ENCODE results near the gene CLDND2.
A peak's percentile ranks its signal among the peaks of the same experiment; 100 is the strongest.

CLDND2 gene

DNA sequence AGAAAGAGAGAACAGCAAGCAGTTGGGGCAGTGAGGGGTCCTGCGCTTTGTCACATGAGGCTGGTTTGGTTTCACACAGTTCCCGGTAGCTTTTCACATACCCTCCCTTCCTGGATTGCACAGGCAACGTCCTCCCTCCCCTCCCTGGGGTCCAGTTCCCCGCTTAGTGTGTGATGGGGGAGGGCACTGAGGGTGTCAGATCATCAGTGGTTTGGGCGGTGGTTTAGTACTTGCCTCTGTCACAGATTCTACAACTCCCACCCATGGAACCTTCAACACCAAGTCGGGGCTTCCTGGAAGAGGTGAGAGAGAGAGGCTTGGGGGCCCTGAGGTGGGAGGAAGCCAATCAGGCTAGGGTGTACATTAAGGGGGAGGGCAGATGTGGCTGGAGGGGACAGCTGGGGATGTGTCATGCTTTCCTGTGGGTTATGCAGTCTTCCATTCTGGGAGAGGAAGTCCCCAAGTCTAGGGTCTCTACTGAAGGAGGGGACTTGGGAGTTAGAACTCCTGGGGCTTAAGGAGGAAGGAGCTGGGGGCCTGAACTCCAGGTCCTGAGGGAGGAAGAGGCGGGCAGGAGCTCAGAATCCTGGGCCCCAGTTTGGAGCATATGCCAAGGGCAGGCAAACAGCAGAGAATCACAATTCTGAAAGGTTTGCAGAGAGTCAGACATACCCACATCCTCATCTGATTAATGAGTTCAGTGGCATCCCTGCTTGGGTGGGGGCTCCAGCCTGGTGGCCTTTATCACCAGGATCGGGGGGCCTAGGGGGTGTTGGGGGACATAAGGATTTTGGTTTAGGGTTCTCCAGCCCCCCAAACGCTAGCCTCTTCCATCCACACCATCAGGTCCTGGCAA is 4.1 kb upstream of the CLDND2 start, which contains the start of gene NKG7:
NKG7 (minus strand) TSS at position 6 of the 856 bp plus-strand sequence. CDS start 119 bp downstream, outside the sequence.
- Histone ChIP-seq H3K4me1 (ENCODE audit: control insufficient read depth, insufficient read depth, low read length) (no peaks in the 10 kb centered on the region), H3K9ac (ENCODE audit: low read length) (no peak within 1 kb of the TSS), H3K36me3 (ENCODE audit: control insufficient read depth, insufficient read depth, low read length) (no peaks in the 10 kb centered on the region), H3K27ac (ENCODE audit: low read depth, low read length) (no peak within 1 kb of the TSS), H3K27me3 (ENCODE audit: control insufficient read depth, insufficient read depth, low read length) (no peaks in the 10 kb centered on the region), H3K4me3 (ENCODE audit: low read length) (peak within 1 kb of the TSS; percentile 2)

DNA sequence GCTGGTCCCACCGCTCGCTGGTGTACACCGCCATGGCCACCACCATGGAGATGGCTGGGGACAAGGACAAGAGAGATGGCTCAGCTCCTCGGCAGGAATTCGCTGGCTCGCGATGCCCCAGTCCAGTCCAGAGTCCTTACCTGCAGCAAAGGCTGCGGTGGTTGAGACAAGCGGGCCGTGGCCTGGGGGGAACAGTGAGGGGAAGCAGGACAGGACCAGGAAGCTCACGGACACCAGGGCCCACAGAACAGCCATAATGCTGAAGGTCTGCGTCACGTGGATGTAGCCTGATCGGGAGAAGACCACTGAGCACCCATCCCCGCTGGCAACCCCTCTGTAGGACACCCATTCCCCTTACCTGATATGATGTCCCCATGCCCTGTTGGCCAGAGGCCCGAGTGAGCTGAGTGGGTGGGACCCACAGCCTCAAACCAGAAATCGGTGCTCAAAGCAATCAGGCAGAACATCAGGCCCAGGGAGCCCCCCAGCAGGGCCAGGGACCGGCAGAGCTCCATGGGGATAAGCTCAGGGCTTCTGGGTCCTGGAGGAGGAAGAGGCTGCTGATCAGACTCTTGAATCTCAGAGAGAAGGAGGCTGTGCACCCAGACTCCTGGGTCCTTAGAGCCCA is 3.3 kb upstream of the CLDND2 start:
- no peaks in the 10 kb centered on the region for H3K36me3 ChIP-seq (ENCODE audit: control insufficient read depth, insufficient read depth, low read length)
- H3K27ac ChIP-seq (ENCODE audit: low read depth, low read length): no peak overlapping the region
- H3K4me1 ChIP-seq (ENCODE audit: control insufficient read depth, insufficient read depth, low read length): no peaks in the 10 kb centered on the region
- no peaks in the 10 kb centered on the region for H3K27me3 ChIP-seq (ENCODE audit: control insufficient read depth, insufficient read depth, low read length)
- peak overlapping the region; percentile 2 for H3K4me3 ChIP-seq (ENCODE audit: low read length)
- H3K9ac ChIP-seq (ENCODE audit: low read length): no peak overlapping the region

DNA sequence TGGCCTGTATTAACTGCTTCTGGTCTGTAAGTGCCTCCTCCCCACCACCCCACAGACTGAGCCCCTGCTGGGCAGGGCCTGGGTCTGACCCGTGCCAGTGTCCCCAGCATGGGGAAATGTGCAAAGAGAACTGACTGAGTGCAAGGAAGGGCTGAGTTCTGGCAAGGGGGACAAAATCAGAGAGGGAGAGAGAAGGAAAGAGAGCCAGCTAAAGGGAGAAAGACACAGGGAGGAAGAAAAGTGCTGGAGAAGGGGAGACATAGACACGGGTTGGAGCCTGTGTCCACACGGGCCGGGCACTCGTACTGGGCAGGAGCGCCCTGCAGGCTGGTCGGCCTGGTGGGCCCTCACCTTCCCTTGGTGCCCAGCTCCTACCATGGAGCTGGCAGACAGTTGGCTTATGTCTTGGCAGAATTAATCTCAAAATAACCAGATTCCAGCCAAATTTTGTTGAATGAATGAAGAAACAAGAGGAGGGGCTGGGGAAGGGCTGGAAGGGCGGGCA is 2.4 kb upstream of the CLDND2 start:
- Histone ChIP-seq H3K27ac (ENCODE audit: low read depth, low read length) (no peak overlapping the region), H3K4me3 (ENCODE audit: low read length) (no peak overlapping the region), H3K36me3 (ENCODE audit: control insufficient read depth, insufficient read depth, low read length) (no peaks in the 10 kb centered on the region), H3K27me3 (ENCODE audit: control insufficient read depth, insufficient read depth, low read length) (no peaks in the 10 kb centered on the region), H3K4me1 (ENCODE audit: control insufficient read depth, insufficient read depth, low read length) (peaks cover 3% of the 10 kb centered on the region), H3K9ac (ENCODE audit: low read length) (no peak overlapping the region)

DNA sequence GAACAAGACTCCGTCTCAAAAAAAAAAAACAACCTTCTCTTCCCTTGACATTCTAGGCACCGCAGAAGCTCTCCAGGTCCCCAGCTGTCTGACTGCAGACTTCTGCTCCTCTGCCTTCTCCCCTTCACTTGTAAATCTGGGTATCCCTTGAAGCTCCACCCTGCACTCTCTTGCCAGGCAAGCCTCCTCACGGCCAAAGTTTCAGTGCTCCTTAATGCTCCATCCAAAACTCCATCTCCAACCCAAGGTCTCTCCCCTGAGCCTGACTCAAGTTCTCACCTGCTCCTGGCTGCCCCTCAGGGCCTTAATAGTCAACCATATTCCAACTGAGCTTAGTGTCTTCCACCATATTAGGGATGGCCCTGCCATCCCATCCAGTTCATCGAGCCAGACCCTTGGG is 1.4 kb upstream of the CLDND2 start:
- Histone ChIP-seq H3K9ac (ENCODE audit: low read length) (no peak overlapping the region), H3K4me3 (ENCODE audit: low read length) (no peak overlapping the region), H3K36me3 (ENCODE audit: control insufficient read depth, insufficient read depth, low read length) (no peaks in the 10 kb centered on the region), H3K4me1 (ENCODE audit: control insufficient read depth, insufficient read depth, low read length) (peaks cover 8% of the 10 kb centered on the region), H3K27ac (ENCODE audit: low read depth, low read length) (no peak overlapping the region), H3K27me3 (ENCODE audit: control insufficient read depth, insufficient read depth, low read length) (no peaks in the 10 kb centered on the region)

DNA sequence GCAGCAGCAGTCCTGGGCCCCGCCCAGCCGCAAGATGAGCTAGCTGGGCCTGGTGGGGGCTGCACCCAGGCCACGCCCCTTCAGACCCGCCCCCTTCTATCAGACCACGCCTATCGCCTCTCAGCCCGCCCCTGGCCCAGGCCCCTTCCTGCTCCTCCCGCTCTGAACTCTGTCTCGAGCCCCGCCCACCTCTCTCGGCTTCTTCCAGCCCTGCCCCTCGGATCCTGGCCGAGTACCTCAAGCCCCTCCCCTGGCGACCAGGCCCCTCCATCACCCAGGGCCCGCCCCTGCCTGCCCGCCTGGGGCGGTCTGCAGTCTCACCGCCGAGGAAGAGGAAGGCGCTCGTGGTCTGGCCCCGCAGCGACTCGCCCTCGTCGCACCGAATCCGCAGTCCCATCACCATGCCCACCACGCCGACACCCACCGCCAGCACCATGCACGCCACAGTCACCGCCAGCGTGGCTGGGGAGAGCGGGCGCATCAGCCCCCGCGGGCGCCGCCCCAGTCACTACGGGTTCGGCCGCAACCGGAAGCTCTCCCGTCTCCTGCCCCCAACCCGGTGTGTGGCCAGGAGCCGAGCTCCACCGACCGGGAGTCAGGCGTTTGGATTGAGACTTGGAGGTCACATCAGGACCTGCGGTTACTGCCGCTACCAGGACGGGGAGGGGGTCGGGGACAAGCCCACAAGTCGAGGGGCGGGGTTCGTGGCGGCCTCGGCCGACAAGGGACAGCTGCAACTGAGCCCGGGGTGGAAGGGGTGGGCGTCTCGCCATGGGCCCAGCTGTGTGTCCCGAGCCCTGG is 1.0 kb downstream of the CLDND2 start:
- Histone ChIP-seq H3K9ac (ENCODE audit: low read length) (peak overlapping the region; percentile 96), H3K4me1 (ENCODE audit: control insufficient read depth, insufficient read depth, low read length) (peaks cover 13% of the 10 kb centered on the region), H3K4me3 (ENCODE audit: low read length) (peak overlapping the region; percentile 98), H3K36me3 (ENCODE audit: control insufficient read depth, insufficient read depth, low read length) (no peaks in the 10 kb centered on the region), H3K27ac (ENCODE audit: low read depth, low read length) (peak overlapping the region; percentile 99), H3K27me3 (ENCODE audit: control insufficient read depth, insufficient read depth, low read length) (no peaks in the 10 kb centered on the region)

DNA sequence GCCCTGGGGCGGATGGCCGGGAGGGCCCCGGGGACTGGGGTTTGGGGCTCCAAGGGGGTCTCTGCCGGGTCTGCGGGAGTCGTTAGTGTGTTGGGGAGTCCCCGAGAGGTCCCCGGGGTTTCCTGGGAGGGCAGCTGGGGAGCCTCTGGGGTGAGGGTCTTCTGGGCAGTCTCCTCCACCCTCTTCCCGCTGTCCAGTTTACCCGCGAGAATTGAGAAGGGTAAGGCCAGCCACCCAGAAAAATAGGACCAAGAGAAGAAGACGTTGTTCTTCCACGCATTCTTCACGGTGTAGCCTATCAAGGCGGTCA is 1.6 kb downstream of the CLDND2 start:
- Histone ChIP-seq H3K4me1 (ENCODE audit: control insufficient read depth, insufficient read depth, low read length) (peaks cover 13% of the 10 kb centered on the region), H3K9ac (ENCODE audit: low read length) (peak overlapping the region; percentile 96), H3K27ac (ENCODE audit: low read depth, low read length) (peak overlapping the region; percentile 99), H3K27me3 (ENCODE audit: control insufficient read depth, insufficient read depth, low read length) (no peaks in the 10 kb centered on the region), H3K4me3 (ENCODE audit: low read length) (peak overlapping the region; percentile 98), H3K36me3 (ENCODE audit: control insufficient read depth, insufficient read depth, low read length) (no peaks in the 10 kb centered on the region)

DNA sequence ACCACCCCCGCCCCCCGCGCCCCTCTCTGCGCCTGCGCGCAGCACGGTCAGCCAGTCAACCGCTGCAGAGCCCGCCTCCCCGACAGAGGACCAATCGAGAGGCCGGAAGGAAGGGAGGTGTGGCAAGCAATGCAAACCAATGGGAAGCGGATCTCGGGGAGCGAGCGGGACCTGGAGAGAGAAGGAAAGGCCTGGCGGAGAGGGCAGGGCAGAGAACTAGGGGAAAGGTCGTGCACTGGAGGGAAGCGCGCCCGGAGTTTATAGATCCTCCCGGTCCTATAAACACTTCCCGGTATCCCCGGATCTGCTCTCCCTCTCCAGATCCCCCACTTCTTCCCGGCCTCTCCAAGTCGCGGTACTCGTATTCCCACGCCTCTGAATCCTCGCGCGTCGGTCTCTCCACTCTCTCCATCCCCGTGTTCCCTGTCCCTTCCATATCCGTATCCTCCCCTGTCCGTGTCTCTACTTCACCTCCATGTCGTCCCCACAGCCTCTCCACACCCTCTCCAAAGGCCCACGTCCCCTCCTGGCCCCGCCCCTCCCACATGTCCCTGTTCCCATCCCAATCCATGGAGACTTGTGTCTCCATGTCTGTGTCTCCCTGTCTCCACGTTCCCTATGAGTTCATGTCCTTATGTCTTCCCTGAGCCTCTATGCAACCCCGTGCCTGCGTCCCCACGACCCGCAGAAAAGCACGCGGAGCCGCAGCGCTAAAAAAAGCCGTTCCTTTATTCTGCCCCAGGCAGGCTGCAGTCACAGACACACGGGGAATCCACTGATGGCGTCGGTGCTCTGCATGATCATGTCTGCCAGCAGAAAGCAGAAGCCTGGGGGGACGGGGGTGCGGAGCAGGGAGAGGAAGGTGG is 2.2 kb downstream of the CLDND2 start:
- Histone ChIP-seq H3K36me3 (ENCODE audit: control insufficient read depth, insufficient read depth, low read length) (no peaks in the 10 kb centered on the region), H3K4me1 (ENCODE audit: control insufficient read depth, insufficient read depth, low read length) (peaks cover 13% of the 10 kb centered on the region), H3K4me3 (ENCODE audit: low read length) (peak overlapping the region; percentile 98), H3K9ac (ENCODE audit: low read length) (peak overlapping the region; percentile 96), H3K27ac (ENCODE audit: low read depth, low read length) (peak overlapping the region; percentile 99), H3K27me3 (ENCODE audit: control insufficient read depth, insufficient read depth, low read length) (no peaks in the 10 kb centered on the region)

DNA sequence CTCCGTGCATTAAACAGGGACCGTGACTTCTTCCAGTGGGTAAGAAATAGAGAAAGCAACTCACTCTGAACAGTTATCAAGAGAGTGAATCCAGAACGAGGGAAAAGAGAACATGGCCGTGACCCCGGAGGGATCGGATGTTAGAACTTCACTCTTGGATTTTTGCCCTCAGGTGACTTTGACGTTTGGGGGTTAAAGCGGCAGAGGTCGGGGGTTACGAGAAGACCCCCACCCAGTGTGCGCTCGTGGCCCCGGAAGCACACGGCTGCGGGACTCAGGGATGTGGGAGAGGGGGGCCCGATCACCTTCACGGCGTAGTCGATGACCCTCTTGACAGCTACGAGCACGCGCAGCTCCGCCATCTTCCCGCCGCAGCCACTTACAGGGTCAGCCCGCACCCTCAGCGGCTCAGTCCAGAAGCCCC is 2.8 kb downstream of the CLDND2 start, which contains the start of gene ETFB:
ETFB (minus strand) TSS at position 424 of the 424 bp plus-strand sequence; CDS start at position 362, 62 bp downstream.
- Histone ChIP-seq H3K27ac (ENCODE audit: low read depth, low read length) (peak within 1 kb of the TSS; percentile 99), H3K4me3 (ENCODE audit: low read length) (peak within 1 kb of the TSS; percentile 98), H3K4me1 (ENCODE audit: control insufficient read depth, insufficient read depth, low read length) (peaks cover 13% of the 10 kb centered on the region), H3K27me3 (ENCODE audit: control insufficient read depth, insufficient read depth, low read length) (no peaks in the 10 kb centered on the region), H3K36me3 (ENCODE audit: control insufficient read depth, insufficient read depth, low read length) (no peaks in the 10 kb centered on the region), H3K9ac (ENCODE audit: low read length) (peak within 1 kb of the TSS; percentile 96)

DNA sequence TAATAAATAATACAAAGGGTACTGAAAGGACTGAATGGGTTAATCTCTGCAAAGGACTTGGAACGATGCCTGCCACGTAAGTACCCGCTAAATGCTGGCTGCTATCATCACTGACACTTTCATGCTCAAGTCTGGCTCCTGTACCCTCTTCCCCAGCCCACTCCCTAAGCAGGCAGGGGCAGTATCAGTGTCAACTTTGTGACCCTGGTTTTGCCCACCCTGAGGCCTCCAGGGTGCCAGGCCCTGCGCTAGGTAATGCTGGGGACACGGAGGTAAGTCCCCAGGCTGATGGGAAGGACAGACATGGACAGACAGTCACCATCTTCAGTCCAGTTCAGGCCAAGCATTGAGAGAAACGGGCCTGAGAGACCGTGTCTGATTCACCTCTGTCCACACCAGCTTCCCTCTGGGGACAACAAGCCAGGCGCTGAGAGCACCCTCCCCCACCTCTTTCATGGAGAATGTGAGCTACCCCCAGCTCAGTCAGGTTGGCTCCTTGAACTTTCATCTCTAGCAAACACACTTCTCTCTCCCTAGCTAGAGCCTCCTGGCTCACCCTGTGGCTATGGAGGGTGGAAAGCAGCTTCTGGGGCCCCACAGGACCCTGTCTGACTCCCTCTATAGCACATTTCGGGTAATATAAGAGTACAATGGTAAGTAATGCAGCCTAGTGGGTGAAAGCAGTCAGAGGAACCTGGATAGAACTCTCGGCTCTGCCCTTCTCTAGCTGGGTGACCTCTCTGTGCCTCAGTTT is 3.4 kb downstream of the CLDND2 start:
- H3K27ac ChIP-seq (ENCODE audit: low read depth, low read length): peak overlapping the region; percentile 96

DNA sequence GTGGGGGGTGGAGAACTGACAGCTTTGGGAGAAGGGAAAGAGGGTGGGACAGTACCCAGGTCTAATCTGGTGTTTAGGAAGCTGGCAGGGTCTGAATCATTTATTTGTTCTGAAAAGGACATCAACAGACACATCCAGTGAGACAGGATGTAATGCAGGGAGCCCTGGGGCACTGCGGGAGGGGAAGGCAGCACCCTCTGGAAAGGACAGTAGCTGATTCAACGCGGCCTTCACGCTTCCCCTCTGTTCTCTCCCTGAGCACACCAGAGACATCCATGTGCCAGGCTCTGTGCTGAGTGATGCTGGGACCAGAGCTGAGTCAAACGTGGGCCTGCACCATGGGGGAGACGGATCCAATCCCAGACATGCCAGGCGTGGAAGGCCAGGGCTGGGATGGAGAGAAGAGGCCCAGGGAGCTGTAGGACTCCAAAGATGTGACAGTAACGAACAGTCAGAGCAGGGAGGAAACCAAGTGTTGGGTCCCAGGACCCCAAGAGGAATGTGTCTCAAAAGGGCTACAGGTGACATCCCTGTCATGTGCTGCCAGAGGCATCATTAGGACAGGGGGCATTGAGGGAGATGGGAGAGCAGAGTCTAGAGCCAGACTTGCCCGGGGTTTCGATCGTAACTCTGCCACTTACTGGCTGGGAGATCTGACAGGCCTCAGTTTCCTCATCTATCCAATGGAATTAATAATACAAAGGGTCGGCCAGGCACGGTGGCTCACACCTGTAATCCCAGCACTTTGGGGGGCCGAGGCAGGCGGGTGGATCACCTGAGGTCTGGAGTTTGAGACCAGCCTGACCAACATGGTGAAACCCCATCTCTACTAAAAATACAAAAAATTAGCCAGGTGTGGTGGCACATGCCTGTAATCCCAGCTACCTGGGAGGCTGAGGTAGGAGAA is 4.3 kb downstream of the CLDND2 start:
- H3K27ac ChIP-seq (ENCODE audit: low read depth, low read length): no peak overlapping the region
- H3K27me3 ChIP-seq (ENCODE audit: control insufficient read depth, insufficient read depth, low read length): no peaks in the 10 kb centered on the region
- H3K4me3 ChIP-seq (ENCODE audit: low read length): no peak overlapping the region
- H3K36me3 ChIP-seq (ENCODE audit: control insufficient read depth, insufficient read depth, low read length): no peaks in the 10 kb centered on the region
- H3K4me1 ChIP-seq (ENCODE audit: control insufficient read depth, insufficient read depth, low read length): peaks cover 13% of the 10 kb centered on the region
- H3K9ac ChIP-seq (ENCODE audit: low read length): no peak overlapping the region

More for the DNA sequence above, 3.4 kb downstream of the CLDND2 start:
- H3K4me1 ChIP-seq (ENCODE audit: control insufficient read depth, insufficient read depth, low read length): peaks cover 13% of the 10 kb centered on the region
- H3K27me3 ChIP-seq (ENCODE audit: control insufficient read depth, insufficient read depth, low read length): no peaks in the 10 kb centered on the region
- H3K36me3 ChIP-seq (ENCODE audit: control insufficient read depth, insufficient read depth, low read length): no peaks in the 10 kb centered on the region
- peak overlapping the region; percentile 95 for H3K9ac ChIP-seq (ENCODE audit: low read length)
- peak overlapping the region; percentile 98 for H3K4me3 ChIP-seq (ENCODE audit: low read length)
